Dermis microvascular lymphatic vessel endothelial cell (primary cell): ENCODE results near the gene KIF16B. TPM values are rescaled to one million over a fixed set of nuclear protein-coding genes. Genes with fewer than 3 reads are reported as not detected.

Experiments
- DNase-seq, 2 donors: peaks; one replicate each; pipeline versions ENCODE4 v3.0.0 to v3.0.0-alpha.2; 2010; ENCODE audit warnings: low read depth in 2 of 2
- total RNA-seq: library from RNA; depleted of rRNA; stranded (reverse); fragments of >200 nt; gene quantifications from 2 replicates; pipeline ENCODE4 v1.2.1, GENCODE V29; 2014

The KIF16B gene
- total RNA-seq, 1 donor from 2014 or later, result 8.1 TPM

DNA sequence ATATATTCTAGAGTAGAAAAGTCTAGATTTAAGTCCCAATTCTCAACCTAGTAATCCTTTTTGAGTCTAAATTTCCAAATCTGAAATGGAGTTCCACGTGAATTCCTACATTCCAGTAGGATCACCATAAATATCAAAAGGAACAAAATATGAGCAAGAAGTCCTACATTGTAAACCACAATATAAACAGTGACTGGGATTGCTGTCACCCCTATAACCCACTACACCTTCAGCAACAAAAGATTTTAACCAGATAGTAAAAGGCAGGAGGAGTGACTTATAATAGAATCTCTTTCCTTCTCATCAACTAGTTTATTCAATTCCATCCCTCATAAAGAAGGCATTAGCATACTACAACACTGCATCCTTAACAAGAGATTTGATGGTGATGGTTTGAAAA lies 210.6 kb downstream of the KIF16B start:
- no peak for DNase-seq

DNA sequence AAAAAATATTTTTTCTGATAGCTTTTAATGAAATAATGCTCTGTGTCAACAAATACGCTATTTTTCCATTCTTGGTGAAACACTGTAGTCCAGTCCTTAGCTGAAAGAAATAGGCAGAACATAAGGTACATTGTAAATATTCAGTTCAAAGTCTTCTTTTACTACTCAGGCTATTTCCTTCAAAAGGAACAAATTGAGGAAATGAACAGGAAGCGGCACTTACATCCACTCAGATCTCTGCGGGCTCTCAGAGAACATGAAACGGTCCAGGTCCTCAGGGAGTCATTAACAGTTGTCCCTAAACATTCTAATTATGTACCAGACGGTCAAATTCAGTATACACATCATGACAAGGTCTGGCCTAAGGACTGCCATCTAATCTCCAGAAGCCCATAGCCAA lies 212.6 kb downstream of the KIF16B start:
- DNase-seq, result no peak

DNA sequence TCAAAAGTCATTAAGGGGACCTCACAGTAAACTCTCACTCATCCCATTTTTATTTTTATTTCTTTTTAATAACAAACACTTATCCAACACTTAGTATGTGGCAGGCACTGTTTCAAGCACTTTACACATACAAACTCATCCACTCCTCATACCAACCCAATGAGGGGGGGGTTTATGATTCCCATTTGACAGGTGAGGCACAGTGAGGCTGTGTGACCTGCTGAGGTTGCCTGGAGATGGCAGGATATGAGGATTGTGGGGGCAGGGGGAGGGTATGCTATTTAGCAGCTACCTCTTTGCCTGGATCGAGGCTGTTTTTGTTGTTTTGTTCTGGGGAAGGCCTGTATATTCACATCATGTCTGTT lies 219.8 kb downstream of the KIF16B start:
- DNase-seq, result no peak

GRCh38 chr20:16352751-16353416 lies 220.4 kb downstream of the KIF16B start:
- DNase-seq, result no peak

GRCh38 chr20:16352321-16352720 lies 220.9 kb downstream of the KIF16B start:
- DNase-seq, result no peak

GRCh38 chr20:16351415-16351814 lies 221.8 kb downstream of the KIF16B start:
- no peak for DNase-seq

DNA sequence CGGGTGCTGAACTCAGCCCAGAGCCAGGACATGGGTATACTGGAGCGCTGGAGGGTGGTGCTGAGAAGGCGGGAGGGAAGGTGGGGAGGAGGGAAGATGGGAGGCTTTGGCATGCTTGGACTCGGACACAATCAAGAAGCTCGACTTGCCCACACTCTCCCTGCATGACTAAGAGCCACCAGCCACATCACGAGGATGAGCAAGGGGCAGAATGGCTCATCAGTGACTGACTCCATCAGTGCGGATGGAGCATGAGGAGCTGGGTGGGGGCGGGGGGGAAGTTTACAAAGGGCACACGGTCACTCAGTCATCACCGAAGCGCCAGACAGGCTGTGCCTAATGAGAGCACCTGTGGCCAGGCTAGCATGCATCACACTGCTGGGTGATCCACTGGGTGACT lies 222.8 kb downstream of the KIF16B start:
- no peak for DNase-seq

- no peak for DNase-seq
Measured at GRCh38 chr20:16349523-16350260, 223.6 kb downstream of the KIF16B start.

DNA sequence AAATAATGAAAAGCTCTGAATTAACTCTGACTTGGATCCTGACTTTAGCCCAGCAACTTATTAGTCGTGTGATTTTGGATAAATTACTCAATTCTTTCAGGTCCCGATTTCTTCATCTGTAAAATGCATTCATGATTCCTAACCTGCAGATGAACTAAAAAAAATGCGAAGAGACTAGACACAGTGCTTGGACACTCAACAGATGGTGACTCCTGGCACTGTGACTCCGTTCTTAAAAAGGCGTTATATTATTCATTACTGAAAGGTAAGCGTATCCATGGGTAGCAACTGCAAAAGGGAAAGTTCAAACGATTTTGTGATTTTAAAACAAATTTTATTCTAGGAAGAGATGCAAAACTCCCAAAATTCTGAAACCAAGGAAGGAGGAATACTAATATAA lies 226.3 kb downstream of the KIF16B start:
- DNase-seq, result no peak

DNA sequence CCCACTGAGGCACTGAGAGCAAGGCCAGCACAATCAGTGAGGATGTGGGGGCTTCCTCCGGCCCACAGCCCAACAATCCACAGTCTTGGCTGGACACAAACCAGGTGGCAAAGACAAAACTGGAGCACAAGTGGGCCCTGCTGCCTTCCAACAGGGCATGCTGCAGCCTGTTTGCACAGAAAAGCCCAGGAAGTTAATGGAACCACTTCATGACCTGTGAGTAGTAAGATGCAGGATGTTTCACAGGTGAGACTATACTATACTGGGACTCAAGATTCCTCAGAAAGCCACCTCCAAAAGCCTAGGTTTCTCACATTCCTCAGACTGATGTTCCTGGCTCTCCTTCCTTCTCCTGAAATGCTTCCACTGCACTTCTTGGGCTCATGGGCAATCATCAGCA lies 235.5 kb downstream of the KIF16B start:
- DNase-seq, result no peak

DNA sequence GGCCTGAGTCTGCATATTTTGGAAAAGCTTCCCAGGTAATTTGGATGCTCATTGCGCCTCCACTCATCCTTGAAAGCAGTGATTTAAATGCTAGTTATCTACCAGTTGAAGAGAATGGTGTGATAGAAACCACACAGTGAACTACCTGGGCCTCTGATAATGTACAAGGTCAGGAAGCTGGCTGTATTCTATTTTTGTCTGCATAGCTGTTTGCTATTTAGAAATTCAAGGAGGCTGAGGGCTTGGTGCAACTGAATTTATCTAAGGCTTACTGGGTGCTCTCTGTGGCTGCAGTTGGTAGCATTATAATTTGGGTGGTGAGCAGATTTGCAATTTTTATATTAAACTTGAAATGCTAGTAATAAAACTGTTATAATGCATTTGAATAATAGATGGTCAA lies 245.6 kb downstream of the KIF16B start:
- DNase-seq, result no peak

GRCh38 chr20:16321291-16321690 lies 252.0 kb downstream of the KIF16B start:
- DNase-seq, result no peak

DNA sequence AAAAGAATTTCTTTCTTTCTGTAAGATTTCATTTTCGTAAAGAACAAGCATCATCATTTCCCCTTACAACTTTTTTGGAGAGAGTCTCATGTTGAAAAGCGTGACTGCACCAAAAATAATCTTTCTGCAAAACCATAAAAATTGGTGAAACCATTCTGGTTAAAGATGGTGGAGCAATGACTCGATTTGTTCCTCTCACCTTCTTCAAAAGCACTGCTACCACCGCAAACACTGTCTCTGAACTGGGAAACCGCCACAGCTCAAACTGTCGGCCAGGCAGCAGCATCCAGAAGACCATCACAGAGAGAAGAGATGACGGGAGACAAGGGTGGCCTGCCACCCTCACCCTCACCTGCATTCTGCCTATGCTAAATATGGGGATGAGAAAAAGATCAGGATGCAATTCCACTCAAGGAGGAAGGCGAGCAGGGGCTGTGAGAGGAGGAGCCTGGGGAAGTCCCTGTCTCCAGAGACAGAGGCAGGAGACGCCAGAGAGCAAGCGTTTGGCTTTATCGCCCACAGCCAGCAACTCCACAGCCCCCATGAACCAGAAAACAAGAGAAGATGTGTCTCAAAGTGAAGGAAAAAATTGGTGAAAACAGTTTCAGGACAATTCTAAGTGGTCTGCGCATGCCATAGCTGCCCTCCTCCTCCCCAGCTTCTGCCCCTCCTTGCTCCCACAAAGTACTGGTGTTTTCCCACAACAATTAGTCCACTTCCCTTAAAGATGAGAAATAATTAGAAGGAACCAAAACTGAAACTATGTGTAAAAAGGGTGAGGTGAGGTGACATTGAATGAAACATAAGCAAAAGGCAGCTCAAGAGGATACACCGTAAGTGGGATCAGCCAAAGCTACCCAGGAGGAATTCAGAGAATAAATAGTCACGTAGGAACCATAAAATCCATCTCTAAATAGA lies 255.5 kb downstream of the KIF16B start:
- DNase-seq, result no peak

DNA sequence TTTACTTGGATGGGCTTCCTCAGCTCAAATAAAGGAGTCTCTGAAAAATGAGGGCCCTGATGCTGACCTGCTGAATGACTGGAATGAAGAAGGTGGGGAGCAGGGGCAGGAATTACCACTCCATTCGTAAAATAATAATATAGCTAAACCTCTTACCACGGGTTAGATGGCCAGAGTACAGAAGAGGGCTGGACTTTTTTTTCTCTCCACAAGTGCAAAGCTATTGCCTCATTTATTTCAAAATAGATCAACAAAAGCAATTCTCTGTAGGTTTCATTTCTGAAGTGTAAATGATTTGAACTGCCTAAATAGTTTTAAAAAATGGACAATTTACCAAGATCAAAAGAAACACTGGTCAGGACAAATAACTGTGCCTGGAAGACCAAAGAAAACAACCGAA lies 256.7 kb downstream of the KIF16B start:
- no peak for DNase-seq

DNA sequence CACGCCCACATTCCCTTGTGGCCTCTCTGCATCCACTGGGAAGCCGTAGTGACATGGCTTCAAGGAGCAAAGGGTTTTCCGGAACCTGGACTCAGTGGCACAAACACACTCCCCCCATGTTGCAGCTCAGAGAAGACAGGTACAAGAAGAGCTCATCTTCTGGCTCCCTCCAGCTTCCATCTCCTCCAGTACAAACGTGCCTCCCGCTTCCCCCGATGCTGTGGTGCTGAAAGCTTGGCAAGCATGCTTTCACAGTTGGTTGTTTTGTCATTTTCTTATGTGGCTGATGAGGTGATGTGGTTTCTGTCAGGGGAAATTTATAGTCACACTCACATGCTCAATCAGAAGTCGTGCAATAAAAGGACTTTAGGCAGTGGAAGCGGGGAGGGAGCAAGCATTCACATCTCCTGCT lies 258.5 kb downstream of the KIF16B start:
- DNase-seq, result no peak

GRCh38 chr20:16314320-16314719 lies 258.9 kb downstream of the KIF16B start:
- DNase-seq, result no peak

GRCh38 chr20:16313917-16314316 lies 259.3 kb downstream of the KIF16B start:
- DNase-seq, result no peak

DNA sequence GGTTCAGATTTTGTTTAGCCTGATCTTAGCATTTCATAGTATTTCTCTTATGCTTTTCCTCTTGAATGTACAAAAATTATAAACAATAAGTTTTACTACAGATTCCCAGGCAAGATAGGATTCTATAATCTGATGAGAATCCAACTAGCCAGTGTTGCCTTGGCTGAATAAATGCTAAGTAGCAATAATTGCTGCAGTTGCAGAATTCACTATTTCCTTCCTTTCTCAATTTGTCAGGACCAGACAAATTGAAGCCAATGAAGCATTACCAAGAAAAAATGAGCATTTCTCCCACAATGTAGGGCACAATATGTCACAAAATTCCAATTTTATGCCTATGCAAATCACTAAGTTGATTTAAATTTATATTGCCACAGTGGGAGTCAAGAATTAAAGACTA lies 260.2 kb downstream of the KIF16B start:
- DNase-seq, result no peak

GRCh38 chr20:16311756-16312155 lies 261.5 kb downstream of the KIF16B start:
- no peak for DNase-seq

- DNase-seq, result no peak
Measured at GRCh38 chr20:16308754-16309153, 264.5 kb downstream of the KIF16B start.

DNA sequence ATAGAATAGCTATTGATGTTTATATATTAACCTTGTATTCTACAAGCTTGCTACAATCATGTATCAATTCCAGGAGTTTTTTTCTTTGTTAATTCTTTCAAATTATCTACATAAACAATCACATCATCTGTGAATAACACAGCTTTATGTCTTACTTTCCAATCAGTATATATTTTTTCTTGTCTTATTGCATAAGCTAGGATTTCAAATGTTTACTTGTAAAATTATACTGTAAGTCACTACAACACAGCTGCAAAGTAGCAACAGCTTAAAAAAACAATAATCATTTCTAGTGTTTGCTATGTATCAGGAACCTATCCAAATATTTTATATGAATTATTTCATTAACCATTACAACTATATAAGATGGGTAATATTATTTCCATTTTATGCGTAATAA lies 270.4 kb downstream of the KIF16B start:
- DNase-seq, result no peak

DNA sequence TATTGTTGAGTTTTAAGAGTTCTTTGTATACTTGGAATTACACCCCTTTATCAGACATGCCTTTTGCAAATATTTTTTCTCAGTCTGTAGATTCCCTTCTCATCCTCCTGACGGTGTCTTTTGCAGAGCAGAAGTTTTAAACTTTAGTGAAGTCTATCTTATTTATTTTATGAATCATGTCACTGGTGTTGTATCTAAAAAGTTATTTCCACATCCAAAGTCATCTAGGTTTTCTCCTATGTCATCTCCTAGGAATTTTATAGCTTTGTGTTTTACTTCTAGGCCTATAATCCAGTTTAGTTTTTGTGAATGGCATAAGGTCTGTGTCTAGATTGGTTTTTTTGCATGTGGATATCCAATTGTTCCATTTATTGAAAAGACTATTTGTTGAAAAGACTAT lies 271.3 kb downstream of the KIF16B start:
- no peak for DNase-seq
